ENCODE measurements around the gene SMAD6. TPM values are rescaled to one million over a fixed set of nuclear protein-coding genes. Genes with fewer than 3 reads are reported as not detected.

The SMAD6 gene
- total RNA-seq, 1 experiment from 2014 or later, result 8.9 TPM

DNA sequence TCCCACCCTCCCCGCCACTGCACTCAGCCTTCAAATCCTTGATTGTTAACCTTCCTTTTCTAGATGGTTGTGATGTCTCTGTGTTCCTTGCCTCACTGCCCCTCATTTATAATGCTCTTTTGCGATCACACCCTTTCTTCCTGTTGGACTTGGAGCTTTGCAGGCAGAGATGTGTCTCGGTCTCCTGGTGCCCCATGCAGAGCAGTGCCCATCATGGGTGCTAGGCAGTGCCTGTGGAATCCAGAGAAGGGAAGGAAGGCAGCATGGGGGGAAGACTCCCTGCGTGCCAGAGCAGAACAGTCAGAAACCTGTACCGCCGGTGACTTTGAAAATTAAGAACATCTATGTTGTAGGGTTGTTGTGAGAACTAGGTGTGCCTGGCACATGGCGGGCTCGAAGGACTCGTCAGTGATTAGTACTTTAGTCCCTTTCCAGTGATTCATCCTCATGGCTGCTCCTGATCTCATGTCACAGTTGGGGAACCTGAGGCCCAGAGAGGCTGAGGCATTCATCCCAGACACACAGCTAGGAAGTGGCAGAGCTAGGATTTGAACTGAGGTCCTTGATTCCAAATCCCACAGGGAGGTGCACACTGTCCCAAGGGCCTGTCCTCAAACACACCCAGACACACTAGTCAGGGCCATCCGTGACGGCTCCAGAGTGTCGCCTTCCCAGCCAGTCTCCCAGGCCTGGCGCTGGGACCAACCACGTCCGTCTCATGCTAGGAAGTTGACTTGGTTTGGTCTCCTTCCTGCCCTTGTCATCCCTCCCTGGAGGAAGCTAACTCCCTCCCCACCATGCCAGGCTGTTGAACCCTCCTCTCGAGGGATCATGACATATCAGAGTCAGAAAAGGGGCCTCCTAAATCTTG, 58.3 kb downstream of the SMAD6 start:
- no peak overlapping the region for H3K4me3 Mint-ChIP-seq (ENCODE audit: unreplicated experiment)
- H3K4me1 Mint-ChIP-seq (ENCODE audit: low read depth, unreplicated experiment), result peaks cover 8% of the 10 kb centered on the region
- Histone ChIP-seq H3K27me3 (replicated peaks; ENCODE audit: control insufficient read depth, insufficient read depth, low read length) (no peaks in the 10 kb centered on the region), H3K36me3 (ENCODE audit: control insufficient read depth, insufficient read depth, low read length) (no peaks in the 10 kb centered on the region; the same call in 1 of the 2 replicates), H3K9me3 (peaks cover 4% of the 10 kb centered on the region; the same call in 1 of the 2 replicates), H3K4me3 (ENCODE audit: low read depth, low read length) (no peak overlapping the region), H3K4me1 (peaks cover 35% of the 10 kb centered on the region)
- TF ChIP-seq CTCF (IDR thresholded peaks at IDR 0.05; ENCODE audit: insufficient read depth in 1 of 2, low read depth in 1 of 2, low read length in 1 of 2, severe bottlenecking in 1 of 2, unreplicated experiment in 1 of 2), result no peak
- ChIA-PET CTCF (no interaction called here), POLR2A (no interaction called here)
- BruUV-seq (replicated peaks), result no TSS peak
- no peaks in the 10 kb centered on the region for H3K9me3 Mint-ChIP-seq (ENCODE audit: unreplicated experiment)
- DNase-seq, result no peak
- intact Hi-C loops (cut with micrococcal nuclease; ENCODE audit: unreplicated experiment), result no loop called here
- no peaks in the 10 kb centered on the region for H3K36me3 Mint-ChIP-seq (ENCODE audit: insufficient read depth, unreplicated experiment)
- no peaks in the 10 kb centered on the region for H3K27me3 Mint-ChIP-seq (ENCODE audit: insufficient read depth, unreplicated experiment)
- peak overlapping the region; percentile 67 for H3K27ac Mint-ChIP-seq (ENCODE audit: unreplicated experiment)

- no peaks in the 10 kb centered on the region for H3K27me3 Mint-ChIP-seq (ENCODE audit: insufficient read depth, unreplicated experiment)
- peaks cover 44% of the 10 kb centered on the region for H3K4me1 ChIP-seq
- H3K4me1 Mint-ChIP-seq (ENCODE audit: low read depth, unreplicated experiment), result peaks cover 16% of the 10 kb centered on the region
- no TSS peak for BruUV-seq (replicated peaks)
- no peaks in the 10 kb centered on the region for H3K27me3 ChIP-seq (replicated peaks; ENCODE audit: control insufficient read depth, insufficient read depth, low read length)
- intact Hi-C loops (cut with micrococcal nuclease; ENCODE audit: unreplicated experiment), result no loop called here
- ChIA-PET POLR2A (no interaction called here), CTCF (no interaction called here)
- no peaks in the 10 kb centered on the region for H3K36me3 Mint-ChIP-seq (ENCODE audit: insufficient read depth, unreplicated experiment)
- no peaks in the 10 kb centered on the region; the same call in 1 of the 2 replicates for H3K36me3 ChIP-seq (ENCODE audit: control insufficient read depth, insufficient read depth, low read length)
- no peaks in the 10 kb centered on the region for H3K9me3 ChIP-seq
- no peak overlapping the region for H3K4me3 Mint-ChIP-seq (ENCODE audit: unreplicated experiment)
- no peak overlapping the region for H3K4me3 ChIP-seq (ENCODE audit: low read depth, low read length)
- DNase-seq, result no peak
- no peak for TF ChIP-seq CTCF (IDR thresholded peaks at IDR 0.05; ENCODE audit: insufficient read depth in 1 of 2, low read depth in 1 of 2, low read length in 1 of 2, severe bottlenecking in 1 of 2, unreplicated experiment in 1 of 2)
- H3K27ac Mint-ChIP-seq (ENCODE audit: unreplicated experiment), result peak overlapping the region; percentile 67
- H3K9me3 Mint-ChIP-seq (ENCODE audit: unreplicated experiment), result no peaks in the 10 kb centered on the region
Measured at GRCh38 chr15:66760968-66761725, 59.1 kb downstream of the SMAD6 start.

- H3K27ac Mint-ChIP-seq (ENCODE audit: unreplicated experiment), result peak overlapping the region; percentile 67
- H3K36me3 ChIP-seq (ENCODE audit: control insufficient read depth, insufficient read depth, low read length), result no peaks in the 10 kb centered on the region; the same call in 1 of the 2 replicates
- no peak for DNase-seq
- H3K4me3 ChIP-seq (ENCODE audit: low read depth, low read length), result no peak overlapping the region
- no peaks in the 10 kb centered on the region for H3K27me3 ChIP-seq (replicated peaks; ENCODE audit: control insufficient read depth, insufficient read depth, low read length)
- H3K9me3 Mint-ChIP-seq (ENCODE audit: unreplicated experiment), result no peaks in the 10 kb centered on the region
- POLR2A ChIA-PET, result no interaction called here
- H3K4me1 ChIP-seq, result peaks cover 48% of the 10 kb centered on the region
- H3K4me3 Mint-ChIP-seq (ENCODE audit: unreplicated experiment), result no peak overlapping the region
- CTCF ChIA-PET, result no interaction called here
- no peaks in the 10 kb centered on the region for H3K36me3 Mint-ChIP-seq (ENCODE audit: insufficient read depth, unreplicated experiment)
- H3K4me1 Mint-ChIP-seq (ENCODE audit: low read depth, unreplicated experiment), result peaks cover 18% of the 10 kb centered on the region
- no peaks in the 10 kb centered on the region for H3K27me3 Mint-ChIP-seq (ENCODE audit: insufficient read depth, unreplicated experiment)
- no TSS peak for BruUV-seq (replicated peaks)
- no peak for TF ChIP-seq CTCF (IDR thresholded peaks at IDR 0.05; ENCODE audit: insufficient read depth in 1 of 2, low read depth in 1 of 2, low read length in 1 of 2, severe bottlenecking in 1 of 2, unreplicated experiment in 1 of 2)
- no peaks in the 10 kb centered on the region for H3K9me3 ChIP-seq
- intact Hi-C loops (cut with micrococcal nuclease; ENCODE audit: unreplicated experiment), result no loop called here
Measured at GRCh38 chr15:66761726-66762595, 59.9 kb downstream of the SMAD6 start.

All from Caco-2 (cell line).